A673 (cell line): ENCODE measurements around the gene OR6S1. TPM values are rescaled to one million over a fixed set of nuclear protein-coding genes. Genes with fewer than 3 reads are reported as not detected.

ENCODE experiments used
- BruUV-seq: library from RNA; stranded (reverse); fragments of 400-500 nt; replicated peaks from 2 replicates; lab custom pipeline; 2021; lab: Mats Ljungman, UMichigan
- CTCF ChIA-PET: fragments of 300-600 bp; sonication (Branson Sonifier 250); formaldehyde crosslinking; loops from one replicate; lab custom pipeline; 2022; ENCODE audit warnings: antibody characterized with exemption; lab: Charles Lee
- POLR2A ChIA-PET: fragments of 300-600 bp; sonication (Branson Sonifier 250); formaldehyde crosslinking; loops from one replicate; lab custom pipeline; 2022; ENCODE audit warnings: antibody characterized with exemption; ENCODE audit not compliant: low non-redundant PET; lab: Charles Lee
- DNase-seq: peaks from one replicate; pipeline ENCODE4 v3.0.0-alpha.2; 2015; ENCODE audit warnings: low spot score
- H3K27ac ChIP-seq: fragments of 200-600 bp; sonication (generic); 2 replicates; pipeline ENCODE4 v1.5.1; 2016; ENCODE audit warnings: mixed run types, low read depth, mild to moderate bottlenecking, mixed read lengths, antibody characterized with exemption, low read length; ENCODE audit not compliant: poor library complexity, severe bottlenecking
- H3K27me3 ChIP-seq: fragments of 200-600 bp; sonication (generic); replicated peaks from 2 replicates; pipeline ENCODE4 v1.6.1; 2017; ENCODE audit warnings: mixed run types, low read depth, mild to moderate bottlenecking, mixed read lengths, antibody characterized with exemption, low read length; ENCODE audit not compliant: insufficient read depth, poor library complexity
- H3K36me3 ChIP-seq: fragments of 200-600 bp; sonication (generic); 2 replicates; pipeline ENCODE4 v1.6.1; 2016; ENCODE audit warnings: mixed run types, mild to moderate bottlenecking, mixed read lengths, antibody characterized with exemption, low read length; ENCODE audit not compliant: insufficient read depth, poor library complexity, severe bottlenecking
- H3K4me1 ChIP-seq: fragments of 200-600 bp; sonication (generic); 2 replicates; pipeline ENCODE4 v1.6.1; 2017; ENCODE audit warnings: mixed run types, mild to moderate bottlenecking, mixed read lengths, antibody characterized with exemption, low read length; ENCODE audit not compliant: insufficient read depth, poor library complexity, severe bottlenecking
- H3K4me3 ChIP-seq: fragments of 200-600 bp; sonication (generic); 2 replicates; pipeline ENCODE4 v1.5.1; 2016; ENCODE audit warnings: low read depth, mixed run types, mild to moderate bottlenecking, mixed read lengths, low read length; ENCODE audit not compliant: poor library complexity, severe bottlenecking
- H3K9me3 ChIP-seq: fragments of 200-600 bp; sonication (generic); 2 replicates; pipeline ENCODE4 v1.6.1; 2016; ENCODE audit warnings: mixed run types, low read depth, mild to moderate bottlenecking, mixed read lengths, antibody characterized with exemption, low read length; ENCODE audit not compliant: poor library complexity, severe bottlenecking
- EZH2 ChIP-seq: fragments of 200-600 bp; sonication (generic); IDR thresholded peaks from 2 replicates; pipeline ENCODE4 v1.6.1; 2017; ENCODE audit warnings: borderline replicate concordance, low read depth, mild to moderate bottlenecking, mixed read lengths, antibody characterized with exemption, low read length; ENCODE audit not compliant: poor library complexity, severe bottlenecking
- intact Hi-C: fragments of 100-400 bp; cut with micrococcal nuclease; formaldehyde crosslinking; loops from one replicate; pipeline ENCODE4 v1.10.0; 2022; ENCODE audit not compliant: unreplicated experiment
- total RNA-seq: library from RNA; stranded (reverse); gene quantifications from 2 replicates; pipeline ENCODE4 v1.2.3, GENCODE V29; 2021
- TF ChIP-seq, protein P1 (sequence below): fragments of 300-800, 200-600 bp; sonication (generic); conservative IDR thresholded peaks from 2 replicates; pipeline ENCODE4 v1.5.1; 2017; ENCODE audit warnings: low read depth, mild to moderate bottlenecking, antibody characterized with exemption, low read length, moderate library complexity, mixed read lengths

The OR6S1 gene
- total RNA-seq, 1 experiment from 2014 or later: not detected

DNA sequence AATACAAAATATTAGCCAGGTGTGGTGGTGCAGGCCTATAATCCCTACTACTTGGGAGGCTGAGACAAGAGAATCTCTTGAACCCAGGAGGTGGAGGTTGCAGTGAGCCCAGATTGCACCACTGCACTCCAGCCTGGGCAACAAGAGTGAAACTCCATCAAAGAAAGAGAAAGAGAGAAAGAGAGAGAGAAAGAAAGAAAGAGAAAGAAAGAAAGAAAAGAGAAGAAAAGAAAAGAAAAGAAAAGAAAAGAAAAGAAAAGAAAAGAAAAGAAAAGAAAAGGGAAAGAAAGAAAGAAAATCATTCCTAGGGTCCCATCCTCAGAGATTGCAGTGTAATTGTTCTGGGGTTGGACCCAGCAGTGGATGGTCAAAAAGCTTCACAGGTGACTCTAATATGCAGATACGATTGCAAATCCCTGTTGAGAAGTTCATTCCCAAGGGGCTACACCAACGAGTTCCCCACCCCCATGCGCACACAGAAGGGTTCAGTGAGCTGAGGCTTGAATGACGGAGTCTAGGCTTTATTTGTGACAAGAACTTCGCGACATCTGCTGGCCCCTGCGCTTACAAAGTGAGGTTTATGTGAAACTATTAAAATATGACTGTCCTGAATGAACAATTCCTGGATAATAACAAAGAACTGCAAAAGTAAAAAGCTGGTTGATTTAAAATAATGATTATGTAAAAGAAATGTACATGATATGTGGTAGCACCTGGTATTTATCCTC is 32.9 kb downstream of the OR6S1 start:
- no peak for TF ChIP-seq EZH2
- TF ChIP-seq, protein P1, sequence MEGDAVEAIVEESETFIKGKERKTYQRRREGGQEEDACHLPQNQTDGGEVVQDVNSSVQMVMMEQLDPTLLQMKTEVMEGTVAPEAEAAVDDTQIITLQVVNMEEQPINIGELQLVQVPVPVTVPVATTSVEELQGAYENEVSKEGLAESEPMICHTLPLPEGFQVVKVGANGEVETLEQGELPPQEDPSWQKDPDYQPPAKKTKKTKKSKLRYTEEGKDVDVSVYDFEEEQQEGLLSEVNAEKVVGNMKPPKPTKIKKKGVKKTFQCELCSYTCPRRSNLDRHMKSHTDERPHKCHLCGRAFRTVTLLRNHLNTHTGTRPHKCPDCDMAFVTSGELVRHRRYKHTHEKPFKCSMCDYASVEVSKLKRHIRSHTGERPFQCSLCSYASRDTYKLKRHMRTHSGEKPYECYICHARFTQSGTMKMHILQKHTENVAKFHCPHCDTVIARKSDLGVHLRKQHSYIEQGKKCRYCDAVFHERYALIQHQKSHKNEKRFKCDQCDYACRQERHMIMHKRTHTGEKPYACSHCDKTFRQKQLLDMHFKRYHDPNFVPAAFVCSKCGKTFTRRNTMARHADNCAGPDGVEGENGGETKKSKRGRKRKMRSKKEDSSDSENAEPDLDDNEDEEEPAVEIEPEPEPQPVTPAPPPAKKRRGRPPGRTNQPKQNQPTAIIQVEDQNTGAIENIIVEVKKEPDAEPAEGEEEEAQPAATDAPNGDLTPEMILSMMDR: no peak
- POLR2A ChIA-PET: no interaction called here
- intact Hi-C loops: loop anchor here (1.0 to 2.0 kb wide), 5 partner anchors 23 to 281 kb away; partner anchors contain the start of gene TEP1
- no peaks in the 10 kb centered on the region for H3K36me3 ChIP-seq
- CTCF ChIA-PET: interaction anchor here (0.6 to 1.0 kb wide), 2 partner anchors 187 to 279 kb away, joined by 3 to 4 read pairs; no protein-coding TSS in a partner anchor
- BruUV-seq: no TSS peak
- DNase-seq: no peak
- H3K4me3 ChIP-seq: no peak overlapping the region
- H3K27ac ChIP-seq: no peak overlapping the region
- no peaks in the 10 kb centered on the region for H3K27me3 ChIP-seq
- peaks cover 14% of the 10 kb centered on the region for H3K4me1 ChIP-seq
- no peaks in the 10 kb centered on the region for H3K9me3 ChIP-seq

- ChIA-PET CTCF (no interaction called here), POLR2A (no interaction called here)
- no peak for DNase-seq
- no peak for TF ChIP-seq EZH2
- TF ChIP-seq, protein P1: no peak
- Histone ChIP-seq H3K4me3 (no peak overlapping the region), H3K36me3 (no peaks in the 10 kb centered on the region), H3K4me1 (peaks cover 11% of the 10 kb centered on the region), H3K27ac (no peak overlapping the region), H3K27me3 (no peaks in the 10 kb centered on the region), H3K9me3 (no peaks in the 10 kb centered on the region)
- intact Hi-C loops: loop anchor here (2.0 kb wide), 1 partner anchor 195 kb away; the partner anchor contains the start of gene TEP1
- no TSS peak for BruUV-seq
These were observed 33.9 kb downstream of the OR6S1 start for GRCh38 chr14:20607617-20608016.

DNA sequence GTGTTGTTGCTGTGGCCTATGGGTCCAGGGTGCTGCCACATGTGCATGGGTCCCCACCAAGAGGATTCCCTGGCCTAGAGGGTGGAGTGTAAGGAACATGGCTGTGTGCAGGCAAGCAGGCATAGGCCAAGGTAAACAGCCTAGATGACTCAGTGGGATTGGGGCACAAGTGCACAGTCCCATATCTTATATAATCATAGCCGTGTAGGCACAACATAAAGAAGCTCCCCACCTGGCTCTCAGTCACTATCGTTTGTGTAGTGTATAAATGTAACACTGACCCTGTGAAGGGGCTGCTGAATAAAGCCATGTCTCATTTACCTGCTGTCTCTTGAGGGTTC is 34.6 kb downstream of the OR6S1 start:
- ChIA-PET POLR2A (no interaction called here), CTCF (no interaction called here)
- no peaks in the 10 kb centered on the region for H3K27me3 ChIP-seq
- H3K4me1 ChIP-seq: peaks cover 10% of the 10 kb centered on the region
- DNase-seq: no peak
- BruUV-seq: no TSS peak
- intact Hi-C loops: no loop called here
- H3K4me3 ChIP-seq: no peak overlapping the region
- TF ChIP-seq EZH2: no peak
- TF ChIP-seq, protein P1: no peak
- H3K36me3 ChIP-seq: no peaks in the 10 kb centered on the region
- no peaks in the 10 kb centered on the region for H3K9me3 ChIP-seq
- H3K27ac ChIP-seq: no peak overlapping the region
